ENCODE measurements around the gene SMPDL3A.
A peak's percentile ranks its signal among the peaks of the same experiment; 100 is the strongest.

The SMPDL3A gene

DNA sequence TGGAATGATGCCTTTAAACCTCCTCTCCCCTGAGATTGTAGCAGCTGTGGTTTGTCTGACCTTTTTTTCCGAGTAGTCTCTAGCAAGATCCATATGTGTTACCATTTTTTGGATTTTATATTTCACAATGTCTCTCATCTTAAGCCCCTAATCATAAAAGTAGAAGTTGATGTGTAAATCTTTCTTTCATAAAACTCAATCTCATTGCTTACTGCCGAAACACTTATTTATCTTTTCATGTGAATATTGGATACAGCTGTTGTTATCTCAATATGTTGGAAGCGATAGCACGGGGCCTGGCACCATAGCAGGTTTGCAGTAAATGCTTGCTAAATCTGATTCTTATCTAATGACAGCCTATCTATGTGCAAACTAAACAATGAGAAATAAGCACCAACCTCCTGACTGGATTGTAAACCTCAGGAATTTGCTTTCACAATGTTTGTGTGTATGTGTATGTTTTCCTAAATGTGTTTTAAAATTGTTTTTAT is 14.2 kb downstream of the SMPDL3A start:
- DNase-seq (ENCODE audit: low read depth): no peak

DNA sequence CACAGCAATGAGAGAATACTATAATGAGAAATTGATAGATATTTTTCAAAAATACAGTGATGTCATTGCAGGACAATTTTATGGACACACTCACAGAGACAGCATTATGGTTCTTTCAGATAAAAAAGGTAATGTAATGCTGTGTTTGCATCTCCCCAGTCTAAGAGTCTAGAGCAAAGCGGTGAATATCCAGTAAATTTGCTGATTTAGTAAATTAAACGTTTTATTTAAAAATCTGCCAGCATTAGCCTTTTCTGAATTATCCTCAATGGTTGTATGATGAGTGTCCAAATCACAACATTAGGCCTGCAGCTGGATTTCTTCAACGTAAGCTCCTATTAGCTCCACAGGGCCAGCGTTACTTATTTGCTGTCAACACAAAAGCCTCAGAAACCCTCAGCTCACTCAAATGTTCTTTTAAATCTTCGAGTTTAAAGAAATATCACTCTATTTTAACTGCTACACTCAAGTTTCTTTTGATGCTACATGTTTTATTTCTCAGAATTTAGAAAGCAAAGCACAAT is 16.0 kb downstream of the SMPDL3A start:
- no peak for DNase-seq (ENCODE audit: low read depth)

DNA sequence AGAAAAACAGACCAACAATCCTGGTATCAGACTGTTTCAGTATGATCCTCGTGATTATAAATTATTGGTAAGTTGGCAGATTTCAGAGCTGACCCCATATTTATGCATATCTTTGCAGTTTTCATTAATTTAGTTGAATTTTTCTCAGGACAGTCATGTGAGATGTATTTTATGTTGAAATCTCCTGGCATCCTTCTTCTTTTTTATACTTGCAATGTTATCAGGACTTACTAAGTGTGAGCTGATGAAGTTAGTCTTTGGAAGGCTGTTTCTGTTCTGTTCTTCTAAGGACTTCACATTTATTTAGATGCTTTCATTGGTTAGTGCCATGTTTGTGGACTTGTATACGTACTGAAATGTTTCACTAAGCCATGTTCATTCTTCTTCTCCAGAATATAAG is 17.2 kb downstream of the SMPDL3A start:
- no peak for DNase-seq (ENCODE audit: low read depth)

DNA sequence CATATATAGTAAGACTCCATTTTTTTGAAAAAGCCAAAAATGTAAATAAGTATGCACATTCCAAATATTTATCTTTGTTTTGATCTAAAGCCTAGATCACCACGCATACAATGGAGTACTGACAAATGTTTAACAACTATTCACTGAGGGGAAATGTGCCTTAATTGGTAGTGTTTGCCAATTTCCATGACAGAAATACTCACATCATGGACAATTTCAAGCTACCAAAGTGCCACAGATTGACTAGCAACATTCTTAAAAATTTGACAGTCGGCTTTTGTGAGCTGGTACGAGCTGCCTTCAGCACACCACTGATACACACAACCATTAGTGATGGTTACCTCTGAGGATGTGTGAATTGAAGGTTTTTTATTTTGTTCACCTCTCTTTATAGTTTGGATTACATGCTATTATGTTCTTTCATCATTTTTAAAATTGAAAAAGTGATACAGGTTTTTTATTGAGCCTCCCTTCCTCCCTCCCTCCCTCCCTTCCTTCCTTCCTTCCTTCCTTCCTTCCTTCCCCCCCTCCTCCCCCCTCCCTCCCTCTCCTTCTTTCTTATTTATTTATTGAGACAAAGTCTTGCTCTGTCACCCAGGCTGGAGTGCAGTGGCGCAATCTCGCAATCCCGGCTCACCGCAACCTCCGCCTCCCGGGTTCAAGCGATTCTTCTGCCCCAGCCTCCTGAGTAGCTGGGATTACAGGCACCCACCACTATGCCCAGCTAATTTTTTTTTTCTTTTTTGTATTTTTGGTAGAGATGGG is 19.2 kb downstream of the SMPDL3A start:
- no peak for DNase-seq (ENCODE audit: low read depth)

DNA sequence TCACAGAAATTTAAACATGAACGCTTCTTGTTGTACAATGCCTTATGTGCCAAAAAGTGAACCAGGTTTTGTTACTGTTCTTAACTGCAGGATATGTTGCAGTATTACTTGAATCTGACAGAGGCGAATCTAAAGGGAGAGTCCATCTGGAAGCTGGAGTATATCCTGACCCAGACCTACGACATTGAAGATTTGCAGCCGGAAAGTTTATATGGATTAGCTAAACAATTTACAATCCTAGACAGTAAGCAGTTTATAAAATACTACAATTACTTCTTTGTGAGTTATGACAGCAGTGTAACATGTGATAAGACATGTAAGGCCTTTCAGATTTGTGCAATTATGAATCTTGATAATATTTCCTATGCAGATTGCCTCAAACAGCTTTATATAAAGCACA is 19.9 kb downstream of the SMPDL3A start:
- DNase-seq (ENCODE audit: low read depth): no peak

DNA sequence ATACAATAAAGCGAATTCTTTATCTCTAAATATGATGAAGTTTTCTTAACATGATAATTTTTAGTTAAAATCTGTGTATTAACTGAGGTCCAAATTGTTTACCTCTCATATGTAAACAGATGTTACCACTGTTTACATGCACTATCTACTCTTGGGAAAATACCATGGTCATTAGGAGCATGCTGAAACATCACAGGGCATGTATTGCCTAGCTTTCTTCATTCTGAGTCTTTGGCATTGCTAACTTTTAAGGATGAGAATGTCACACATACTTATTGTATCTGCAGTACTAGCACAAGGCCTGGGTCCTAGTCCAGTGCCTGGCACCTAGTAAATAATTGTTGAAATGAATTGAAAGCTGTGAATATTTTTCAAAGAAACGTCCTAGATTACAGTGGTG is 20.6 kb downstream of the SMPDL3A start:
- DNase-seq (ENCODE audit: low read depth): no peak

DNA sequence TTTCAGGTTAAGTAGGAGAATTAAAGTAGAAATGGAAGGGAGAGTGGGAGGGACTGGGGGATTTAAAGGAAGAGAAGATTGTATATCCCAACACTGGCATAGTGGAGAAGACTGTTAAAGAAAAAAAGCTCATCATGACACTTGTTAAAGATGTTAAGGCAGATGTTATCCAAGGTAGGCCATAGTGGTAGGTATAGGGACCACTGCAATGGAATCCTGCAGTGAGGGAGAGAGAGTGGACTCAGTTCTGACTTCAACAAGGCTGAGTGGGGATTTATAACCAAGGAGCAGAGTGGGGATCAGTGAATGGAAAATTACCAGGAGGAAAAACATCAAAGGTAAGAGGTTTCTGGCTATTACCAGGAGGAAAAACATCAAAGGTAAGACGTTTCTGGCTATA is 21.1 kb downstream of the SMPDL3A start:
- DNase-seq (ENCODE audit: low read depth): no peak

DNA sequence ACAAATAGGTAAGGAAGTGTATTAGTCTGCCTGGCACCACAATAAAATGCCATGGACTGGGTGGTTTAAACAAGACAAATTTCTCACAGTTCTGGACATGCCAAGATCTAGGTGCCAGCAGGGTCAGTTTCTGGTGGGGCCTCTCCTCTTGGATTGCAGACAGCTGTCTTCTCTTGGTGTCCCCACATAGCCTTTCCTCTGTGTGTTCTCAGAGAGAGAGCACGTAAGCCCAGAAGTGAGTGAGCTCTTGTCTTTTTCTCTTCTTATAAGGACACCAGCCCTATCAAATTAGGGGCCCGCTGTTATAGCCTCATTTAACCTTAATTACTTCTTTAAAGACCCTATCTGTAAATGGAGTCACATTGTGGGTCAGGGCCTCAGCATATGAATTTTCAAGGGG is 28.3 kb downstream of the SMPDL3A start:
- DNase-seq (ENCODE audit: low read depth): no peak

DNA sequence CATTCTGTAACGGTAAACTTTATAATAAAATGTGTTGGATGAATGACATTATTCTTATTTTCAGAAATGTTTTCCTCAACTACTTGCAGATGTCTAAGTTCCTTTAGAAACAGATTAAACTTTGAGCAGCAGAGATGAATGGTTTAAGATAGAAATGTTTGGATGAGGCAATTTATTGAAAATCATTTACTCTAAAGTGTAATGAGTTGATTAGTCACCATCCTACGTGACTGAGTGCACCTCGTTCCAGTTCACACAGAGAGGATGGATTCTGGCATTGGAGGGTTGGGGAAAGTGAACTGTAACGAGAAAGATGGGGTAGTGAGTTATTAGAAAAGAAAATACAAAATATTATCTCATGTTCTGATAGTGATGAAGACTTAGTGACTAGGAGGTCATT is 28.7 kb downstream of the SMPDL3A start:
- DNase-seq (ENCODE audit: low read depth): no peak

DNA sequence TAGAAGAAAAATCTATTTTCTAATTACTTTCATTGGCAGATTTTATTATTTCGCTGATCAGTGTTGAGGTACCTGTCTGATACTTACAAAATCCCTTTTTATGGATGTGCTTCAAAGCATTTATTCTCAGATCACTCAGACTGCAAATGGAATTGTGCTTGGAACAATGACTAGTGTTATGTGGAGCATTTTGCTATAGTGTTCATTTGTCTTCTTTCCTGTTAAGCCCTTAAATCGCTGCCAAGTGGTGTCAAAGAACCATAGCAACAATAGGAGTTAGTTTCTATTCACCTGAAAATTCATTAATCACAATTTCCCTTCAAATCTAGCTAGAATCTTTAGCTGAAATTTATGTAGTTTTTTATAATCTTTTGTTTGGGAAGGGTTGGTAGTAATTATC is 29.8 kb downstream of the SMPDL3A start:
- no peak for DNase-seq (ENCODE audit: low read depth)

DNA sequence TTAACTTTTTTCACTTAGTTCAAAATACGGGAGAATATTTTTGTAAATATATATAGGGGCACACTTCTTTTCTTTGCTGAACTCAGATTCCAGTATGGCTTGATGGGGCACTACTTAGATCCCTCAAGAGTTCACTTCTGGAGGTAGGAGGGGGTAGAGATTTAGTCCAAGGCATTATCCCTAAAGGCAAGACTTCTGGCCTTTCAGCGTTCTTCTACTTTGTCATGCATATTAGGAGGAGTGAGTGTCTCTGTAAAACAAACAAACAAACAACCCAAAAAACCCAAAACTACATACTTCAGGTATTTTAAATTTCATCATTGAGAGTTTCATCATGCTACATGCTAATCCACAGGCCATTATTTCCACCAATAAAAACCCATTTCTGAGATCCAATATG is 32.0 kb downstream of the SMPDL3A start:
- DNase-seq (ENCODE audit: low read depth): no peak

DNA sequence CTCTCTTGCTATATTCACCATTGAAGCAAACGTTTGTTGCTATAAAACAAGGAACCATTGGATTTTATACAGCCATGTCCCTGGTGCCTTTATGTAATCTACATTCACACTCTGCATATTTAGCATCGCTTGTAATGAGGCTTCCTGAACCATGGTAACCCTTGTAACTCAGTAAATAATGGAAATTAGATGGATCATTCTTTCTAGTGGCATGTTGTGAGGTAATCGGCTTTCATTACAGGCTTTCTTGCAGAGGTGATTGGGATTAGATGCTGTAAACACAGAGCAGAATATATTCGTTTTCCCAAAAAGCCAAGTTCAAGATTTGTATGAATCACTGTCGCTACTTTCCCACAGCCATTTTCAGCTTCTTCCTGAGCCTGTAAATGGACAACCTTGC is 36.1 kb downstream of the SMPDL3A start:
- DNase-seq (ENCODE audit: low read depth): no peak

DNA sequence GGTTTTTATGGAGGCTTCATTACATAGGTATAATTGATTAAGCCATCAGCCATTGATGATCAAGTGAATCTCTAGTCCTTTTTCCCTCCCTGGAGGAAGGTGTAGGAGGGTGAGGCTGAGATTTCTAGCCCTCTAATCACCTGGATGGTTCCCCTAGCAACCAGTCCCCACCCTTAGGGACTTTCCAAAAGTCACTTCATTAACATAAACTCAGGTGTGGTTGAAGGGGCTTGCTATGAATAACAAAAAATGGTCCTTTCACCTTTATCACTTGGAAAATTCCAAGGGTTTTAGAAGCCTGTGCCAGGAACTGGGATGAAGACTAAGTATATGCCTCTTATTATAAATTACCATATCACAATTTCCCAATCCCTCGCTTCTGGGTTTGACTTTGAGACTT is 40.4 kb downstream of the SMPDL3A start:
- no peak for DNase-seq (ENCODE audit: low read depth)

DNA sequence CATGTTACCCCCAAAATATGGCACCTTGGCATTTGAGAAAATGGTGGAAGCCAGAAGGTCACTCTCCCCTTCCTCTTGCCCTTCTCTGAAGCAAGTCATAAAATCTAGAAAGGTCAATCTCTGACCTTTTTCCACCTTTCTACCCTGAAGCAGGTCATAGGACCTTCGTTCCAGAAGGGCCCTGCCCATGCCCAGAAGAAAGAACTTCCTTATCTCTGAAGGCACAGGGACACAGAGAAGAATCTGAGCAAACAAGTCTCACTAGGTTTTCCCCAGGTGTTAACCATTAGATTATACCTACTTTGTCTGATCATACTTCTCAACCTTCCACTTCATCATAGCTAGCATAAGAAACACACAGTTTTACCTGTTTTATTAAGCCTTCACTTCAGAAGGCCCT is 42.5 kb downstream of the SMPDL3A start:
- DNase-seq (ENCODE audit: low read depth): no peak

DNA sequence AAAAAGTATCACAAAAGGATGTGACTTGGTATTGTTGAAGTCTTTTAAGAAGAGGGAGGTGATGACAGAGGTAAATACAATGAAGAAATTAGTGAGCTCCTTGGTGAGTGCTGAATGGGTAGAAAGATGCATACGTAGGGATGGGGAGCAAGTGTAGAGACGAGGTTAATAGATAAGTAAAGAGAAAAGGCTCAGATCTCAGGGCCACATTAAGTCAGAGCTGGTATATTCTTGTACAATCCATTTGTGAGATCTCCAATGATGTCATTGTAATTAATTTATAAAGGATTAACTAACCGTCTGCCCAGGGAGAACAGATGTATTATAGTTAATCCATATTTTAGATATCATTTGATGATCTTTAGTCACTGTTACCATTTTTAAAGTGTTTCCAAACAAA is 43.4 kb downstream of the SMPDL3A start:
- no peak for DNase-seq (ENCODE audit: low read depth)

DNA sequence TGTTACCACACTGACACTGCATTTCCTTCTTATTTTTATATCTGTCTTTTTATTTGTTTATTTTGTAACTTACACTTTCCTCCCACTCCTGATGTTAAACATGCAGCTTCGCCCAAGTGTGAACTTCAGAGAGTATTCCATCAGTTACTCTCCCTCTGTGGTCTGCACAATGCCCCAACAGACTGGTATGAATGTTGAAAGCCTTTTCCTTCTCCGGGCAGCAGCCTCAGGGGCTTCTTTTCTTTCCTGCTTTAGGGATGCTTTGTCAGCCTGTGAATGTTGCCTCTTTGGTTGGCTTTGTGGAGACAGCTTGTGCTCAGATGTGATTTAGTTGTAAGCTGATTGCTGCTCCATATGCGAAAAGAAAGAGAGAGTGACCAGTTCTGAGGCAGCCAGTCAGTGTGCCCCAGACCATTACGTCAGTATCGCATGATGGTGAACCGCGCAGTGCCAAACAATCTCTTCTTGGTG is 44.0 kb downstream of the SMPDL3A start:
- no peak for DNase-seq (ENCODE audit: low read depth)

DNA sequence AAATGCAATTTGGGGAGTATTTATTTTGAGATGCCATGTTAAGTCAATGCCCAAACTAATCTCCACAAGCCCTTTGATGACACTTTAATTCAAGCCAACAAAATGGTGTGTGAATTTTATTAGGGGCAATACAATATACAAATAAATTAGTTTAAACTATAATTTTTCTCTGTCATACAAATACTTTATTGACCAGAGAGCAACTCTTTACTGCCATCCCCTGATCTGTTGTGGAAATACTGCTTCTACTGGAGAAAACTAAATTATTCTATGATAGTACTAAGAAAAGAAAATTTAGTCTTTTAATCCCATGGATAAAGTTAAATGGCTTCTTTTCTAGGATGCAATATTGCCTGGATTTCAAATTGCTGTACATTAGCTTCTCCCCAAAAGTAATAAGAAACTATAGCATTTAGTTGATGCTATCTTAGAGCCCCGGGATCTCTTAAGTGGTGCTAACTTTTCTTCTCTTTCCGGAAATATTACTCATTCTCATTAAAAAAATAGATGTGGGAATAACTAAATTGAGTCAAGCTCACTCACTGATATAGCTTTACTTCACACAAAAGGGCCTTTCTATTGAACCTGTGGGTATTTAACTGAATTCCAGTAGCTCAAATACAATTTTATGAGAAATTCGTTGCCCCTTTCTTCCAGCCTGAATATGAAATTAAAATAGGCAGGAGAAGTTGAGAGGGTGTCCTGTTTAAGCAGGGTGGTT is 49.2 kb downstream of the SMPDL3A start:
- no peak for DNase-seq (ENCODE audit: low read depth)

DNA sequence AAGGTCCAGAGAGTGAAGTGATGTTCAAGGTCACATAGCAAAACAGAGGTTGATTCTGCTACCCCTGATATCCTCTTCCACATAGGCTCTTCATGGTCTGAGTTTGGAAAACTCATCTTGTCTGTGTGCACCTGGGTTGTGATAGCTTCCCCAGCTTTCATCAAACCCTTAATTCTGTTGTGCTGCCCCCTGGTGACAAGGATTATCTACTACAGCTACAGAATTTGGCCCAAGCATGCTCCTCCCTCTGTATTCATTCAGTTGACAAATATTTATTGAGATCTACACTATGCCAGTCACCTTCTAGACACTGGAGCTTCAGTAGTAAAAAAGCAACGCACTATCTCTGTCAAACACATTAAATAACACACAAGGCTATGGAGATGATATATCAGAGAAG is 50.4 kb downstream of the SMPDL3A start:
- peak; percentile 16 for DNase-seq (ENCODE audit: low read depth)

DNA sequence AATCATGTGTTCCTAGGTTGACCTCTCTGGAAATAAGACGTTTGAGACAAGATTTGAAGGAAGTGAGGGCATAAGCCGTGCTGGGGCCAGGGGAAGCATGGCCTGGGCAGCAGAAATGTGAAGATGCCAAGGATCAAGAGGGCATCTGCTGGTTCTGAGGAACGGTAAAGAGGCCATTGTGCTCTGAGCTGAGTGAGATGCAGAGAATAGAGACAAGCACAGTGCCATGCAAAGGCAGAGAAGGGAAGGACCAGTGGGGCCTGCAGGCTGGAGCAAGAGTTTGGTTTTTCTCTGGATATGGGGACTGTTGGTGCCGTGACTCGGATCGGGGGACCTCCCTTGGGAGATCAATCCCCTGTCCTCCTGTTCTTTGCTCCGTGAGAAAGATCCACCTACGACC is 50.8 kb downstream of the SMPDL3A start:
- no peak for DNase-seq (ENCODE audit: low read depth)

DNA sequence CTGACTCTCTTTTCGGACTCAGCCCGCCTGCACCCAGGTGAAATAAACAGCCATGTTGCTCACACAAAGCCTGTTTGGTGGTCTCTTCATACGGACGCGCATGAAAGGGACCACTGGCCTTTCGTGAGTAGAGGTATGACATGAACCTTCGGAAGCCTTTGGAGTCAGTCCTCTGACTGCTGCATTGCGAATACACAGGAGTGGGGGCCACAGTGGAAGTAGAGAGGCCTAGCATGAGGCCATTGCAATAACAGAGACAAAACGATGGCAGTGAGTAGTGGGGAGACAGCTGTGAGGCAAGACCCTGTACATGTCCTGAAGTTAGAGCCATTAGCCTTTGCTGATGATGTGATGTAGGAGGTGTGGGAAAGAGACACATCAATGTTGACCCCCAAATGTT is 56.4 kb downstream of the SMPDL3A start:
- no peak for DNase-seq (ENCODE audit: low read depth)

DNA sequence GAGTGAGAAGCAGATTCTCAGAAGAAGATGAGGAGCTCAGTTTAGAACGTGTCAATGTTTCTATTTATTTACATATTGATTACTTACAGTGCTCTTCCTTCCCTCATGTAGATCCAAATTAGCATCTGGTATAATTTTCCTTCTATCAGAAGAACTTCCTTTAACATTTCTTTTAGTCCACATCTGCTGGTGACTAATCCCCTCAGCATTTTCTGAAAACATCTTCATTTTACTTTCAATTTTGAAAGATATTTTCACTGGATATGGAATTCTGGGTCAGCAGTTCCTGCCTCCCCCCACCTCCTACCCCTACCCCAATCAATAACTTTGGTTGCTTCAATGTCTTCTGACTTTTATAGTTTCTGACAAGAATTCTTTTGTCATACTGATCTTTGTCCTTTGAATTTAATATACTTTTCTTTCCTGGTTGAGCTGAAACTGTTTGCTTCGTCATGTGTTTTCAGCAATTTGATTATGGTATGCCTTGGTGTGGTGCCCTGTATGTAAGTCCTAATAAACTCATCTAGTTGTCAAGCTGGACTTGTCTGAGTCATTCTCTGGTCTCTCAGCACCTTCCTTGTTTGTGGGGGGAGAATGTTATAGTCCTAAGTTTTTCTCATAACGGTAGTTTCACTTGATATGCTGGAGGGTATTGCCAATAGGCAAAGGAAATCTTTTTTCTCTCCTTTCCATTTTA is 57.0 kb downstream of the SMPDL3A start:
- no peak for DNase-seq (ENCODE audit: low read depth)

DNA sequence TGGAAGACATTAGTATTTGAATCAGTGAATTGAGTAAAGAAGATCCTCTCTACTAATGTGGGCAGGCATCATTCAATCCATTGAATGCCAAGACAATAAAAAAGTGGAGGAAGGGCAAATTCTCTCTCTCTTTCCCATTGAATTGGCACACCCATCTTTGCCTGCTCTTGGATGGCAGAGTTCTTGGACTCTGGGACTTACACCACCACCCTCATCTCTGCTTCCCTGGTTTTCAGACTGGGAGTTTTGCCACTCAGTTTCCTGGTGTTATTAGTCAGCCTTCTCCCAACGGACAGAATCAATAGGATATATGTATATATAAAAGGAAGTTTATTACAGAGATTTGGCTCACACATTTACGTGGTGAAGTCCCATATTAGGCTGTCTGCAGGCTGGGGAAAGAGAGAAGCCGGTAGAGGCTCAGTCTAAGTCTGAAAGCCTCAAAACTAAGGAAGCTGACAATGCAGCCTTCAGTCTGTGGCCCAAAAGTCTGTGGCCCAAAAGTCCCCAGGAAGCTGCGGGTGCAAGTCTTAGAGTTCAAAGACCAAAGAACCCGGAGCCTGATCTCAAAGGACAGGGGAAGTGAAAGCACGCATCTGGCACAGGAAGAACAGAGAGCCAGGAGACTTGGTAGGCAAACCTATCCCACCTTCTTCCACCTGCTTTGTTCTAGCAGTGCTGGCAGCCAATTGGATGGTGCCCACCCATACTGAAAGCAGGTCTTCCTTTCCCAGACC is 64.4 kb downstream of the SMPDL3A start:
- DNase-seq (ENCODE audit: low read depth): no peak
